ENCODE measurements around the gene RTN4RL1. TPM values are rescaled to one million over a fixed set of nuclear protein-coding genes. Genes with fewer than 3 reads are reported as not detected.

The RTN4RL1 gene
- total RNA-seq, 4 donors from 2014 or later: 1.4 to 4.9 (median 1.9) TPM; not detected in 1

- H3K4me3 ChIP-seq: no peak overlapping the region
- no peak for DNase-seq
- intact Hi-C loops (cut with DNase I; ENCODE audit: low total_unique reads): no loop called here
Observed at GRCh38 chr17:2004435-2004952, 20.6 kb downstream of the RTN4RL1 start.

GRCh38 chr17:2003525-2003924 lies 21.6 kb downstream of the RTN4RL1 start:
- Histone ChIP-seq H3K27me3 (no peaks in the 10 kb centered on the region), H3K36me3 (no peaks in the 10 kb centered on the region), H3K4me3 (no peak overlapping the region), H3K9me3 (no peaks in the 10 kb centered on the region), H3K4me1 (peaks cover 0 to 11% of the 10 kb centered on the region in 2 donors), H3K27ac (no peak overlapping the region)
- DNase-seq: no peak
- intact Hi-C loops (cut with DNase I; ENCODE audit: low total_unique reads): no loop called here
- TF ChIP-seq CTCF (IDR thresholded peaks at IDR 0.05) (no peak), POLR2A (IDR thresholded peaks at IDR 0.05) (no peak)

More at GRCh38 chr17:2004435-2004952, 20.6 kb downstream of the RTN4RL1 start:
- TF ChIP-seq POLR2A (IDR thresholded peaks at IDR 0.05) (no peak), CTCF (IDR thresholded peaks at IDR 0.05) (no peak)
- peaks cover 0 to 5% of the 10 kb centered on the region in 2 donors for H3K4me1 ChIP-seq
- no peak overlapping the region for H3K27ac ChIP-seq
- H3K9me3 ChIP-seq: no peaks in the 10 kb centered on the region
- H3K27me3 ChIP-seq: no peaks in the 10 kb centered on the region
- H3K36me3 ChIP-seq: no peaks in the 10 kb centered on the region

DNA sequence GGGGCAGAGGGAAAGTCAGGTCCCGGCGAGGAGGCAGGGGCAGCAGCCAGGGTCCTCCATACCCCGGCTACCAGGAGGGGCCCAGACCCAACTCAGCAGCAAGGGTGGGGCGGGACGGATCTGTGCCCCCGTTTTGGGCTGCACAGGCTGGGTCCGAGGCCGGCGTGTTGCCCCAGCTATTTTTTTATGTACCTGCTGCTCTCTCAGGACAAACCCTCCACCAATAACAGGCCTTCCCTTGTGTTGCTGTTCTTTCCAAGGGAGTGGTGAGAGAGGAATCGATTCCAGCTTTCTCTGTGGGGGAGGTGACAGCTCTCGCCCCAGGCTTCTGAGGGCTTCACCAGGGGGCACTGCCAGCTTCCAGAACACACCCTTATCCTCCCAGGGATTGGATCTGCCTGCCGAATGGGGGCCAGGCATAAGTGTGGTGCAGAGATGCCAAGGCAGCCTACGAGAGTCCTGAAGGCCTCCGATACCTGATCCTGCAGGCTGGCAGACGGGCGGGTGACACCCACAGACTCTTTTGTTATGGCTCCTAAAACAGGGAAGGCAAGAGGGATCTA lies 22.3 kb downstream of the RTN4RL1 start:
- no peaks in the 10 kb centered on the region for H3K36me3 ChIP-seq
- no peak for DNase-seq
- intact Hi-C loops (cut with DNase I; ENCODE audit: low total_unique reads): no loop called here
- peaks cover 0 to 15% of the 10 kb centered on the region in 2 donors for H3K4me1 ChIP-seq
- no peak overlapping the region for H3K27ac ChIP-seq
- TF ChIP-seq POLR2A (IDR thresholded peaks at IDR 0.05): no peak
- TF ChIP-seq CTCF (IDR thresholded peaks at IDR 0.05): no peak
- no peaks in the 10 kb centered on the region for H3K27me3 ChIP-seq
- H3K9me3 ChIP-seq: no peaks in the 10 kb centered on the region
- H3K4me3 ChIP-seq: no peak overlapping the region

DNA sequence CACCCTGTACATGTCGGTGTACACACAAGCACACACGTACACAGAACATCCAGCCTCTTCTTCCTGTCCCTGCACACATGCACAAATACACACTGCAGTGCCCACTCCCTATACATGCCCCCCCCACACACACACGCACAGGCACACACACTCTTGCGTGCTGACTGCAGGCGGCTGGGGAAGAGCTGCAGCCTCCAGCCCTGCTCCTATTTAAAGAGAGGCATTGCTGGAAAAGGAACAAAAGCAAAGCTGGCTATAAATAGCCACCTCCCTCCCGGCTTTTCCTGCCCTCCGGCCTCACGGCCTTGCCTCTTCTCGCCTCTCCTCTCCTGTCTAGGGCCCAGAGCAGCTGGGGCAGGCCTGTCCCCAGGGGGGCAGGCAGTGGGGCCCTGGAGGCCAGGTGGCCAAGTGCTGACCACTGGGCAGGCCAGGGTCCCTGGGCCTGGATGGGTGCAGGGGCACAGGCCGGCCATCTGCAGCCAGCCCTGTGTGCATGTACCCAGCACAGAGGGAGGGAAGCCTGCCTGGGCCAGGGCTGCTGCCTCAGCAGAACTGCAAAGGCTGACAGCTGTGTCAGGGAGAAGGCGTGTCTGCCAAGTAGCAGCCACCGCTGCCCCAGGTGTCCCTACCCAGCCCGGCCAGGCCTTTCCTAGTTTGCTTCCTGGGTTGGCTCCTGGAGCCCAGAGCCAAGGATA lies 25.4 kb downstream of the RTN4RL1 start:
- H3K27ac ChIP-seq: peak overlapping the region; percentile 62 to 82
- TF ChIP-seq POLR2A (IDR thresholded peaks at IDR 0.05) (no peak), CTCF (IDR thresholded peaks at IDR 0.05) (no peak)
- H3K9me3 ChIP-seq: no peaks in the 10 kb centered on the region
- intact Hi-C loops (cut with DNase I; ENCODE audit: low total_unique reads): no loop called here
- H3K4me1 ChIP-seq: peaks cover 0 to 15% of the 10 kb centered on the region in 2 donors
- no peak overlapping the region for H3K4me3 ChIP-seq
- DNase-seq: no peak
- H3K27me3 ChIP-seq: no peaks in the 10 kb centered on the region
- no peaks in the 10 kb centered on the region for H3K36me3 ChIP-seq
